ENCODE results near the gene CACHD1.

DNA sequence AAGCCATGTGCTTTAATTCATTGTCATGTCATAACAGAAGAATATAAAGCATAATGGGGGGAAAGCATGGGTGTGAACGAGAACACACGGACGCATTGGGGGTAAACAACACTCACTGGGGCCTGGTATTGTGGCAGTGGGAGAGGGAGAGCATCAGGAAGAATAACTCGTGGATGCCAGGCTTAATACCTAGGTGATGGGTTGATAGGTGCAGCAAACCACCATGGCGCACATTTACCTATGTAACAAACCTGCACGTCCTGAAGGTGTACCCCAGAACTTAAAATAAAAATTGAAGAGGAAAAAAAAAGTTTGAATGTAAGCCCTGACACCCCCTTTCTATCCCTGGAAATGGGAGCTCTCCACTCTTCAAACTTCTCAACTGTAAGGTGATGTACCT, 34.9 kb upstream of the CACHD1 start:
- TF ChIP-seq, protein P1, sequence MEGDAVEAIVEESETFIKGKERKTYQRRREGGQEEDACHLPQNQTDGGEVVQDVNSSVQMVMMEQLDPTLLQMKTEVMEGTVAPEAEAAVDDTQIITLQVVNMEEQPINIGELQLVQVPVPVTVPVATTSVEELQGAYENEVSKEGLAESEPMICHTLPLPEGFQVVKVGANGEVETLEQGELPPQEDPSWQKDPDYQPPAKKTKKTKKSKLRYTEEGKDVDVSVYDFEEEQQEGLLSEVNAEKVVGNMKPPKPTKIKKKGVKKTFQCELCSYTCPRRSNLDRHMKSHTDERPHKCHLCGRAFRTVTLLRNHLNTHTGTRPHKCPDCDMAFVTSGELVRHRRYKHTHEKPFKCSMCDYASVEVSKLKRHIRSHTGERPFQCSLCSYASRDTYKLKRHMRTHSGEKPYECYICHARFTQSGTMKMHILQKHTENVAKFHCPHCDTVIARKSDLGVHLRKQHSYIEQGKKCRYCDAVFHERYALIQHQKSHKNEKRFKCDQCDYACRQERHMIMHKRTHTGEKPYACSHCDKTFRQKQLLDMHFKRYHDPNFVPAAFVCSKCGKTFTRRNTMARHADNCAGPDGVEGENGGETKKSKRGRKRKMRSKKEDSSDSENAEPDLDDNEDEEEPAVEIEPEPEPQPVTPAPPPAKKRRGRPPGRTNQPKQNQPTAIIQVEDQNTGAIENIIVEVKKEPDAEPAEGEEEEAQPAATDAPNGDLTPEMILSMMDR (IDR thresholded peaks at IDR 0.05) = no peak
- TF ChIP-seq POLR2A (IDR thresholded peaks at IDR 0.05) = no peak
- no peak for TF ChIP-seq POLR2AphosphoS5 (IDR thresholded peaks at IDR 0.05)
